ENCODE data around the gene SGK1. TPM values are rescaled to one million over a fixed set of nuclear protein-coding genes. Genes with fewer than 3 reads are reported as not detected.

Gene SGK1
- total and polyA plus RNA-seq, 2 experiments from 2014 or later: 145 to 161 TPM

- TF ChIP-seq EZH2phosphoT487 (IDR thresholded peaks at IDR 0.05; ENCODE audit: low read depth, severe bottlenecking, unreplicated experiment) (no peak), EZH2 (IDR thresholded peaks at IDR 0.05; ENCODE audit: borderline replicate concordance) (no peak), CTCF (IDR thresholded peaks at IDR 0.05; ENCODE audit: poor library complexity) (no peak)
- no peak for DNase-seq (ENCODE audit: low spot score)
- no peak overlapping the region for H3K4me2 ChIP-seq
- no peaks in the 10 kb centered on the region for H3K9me2 ChIP-seq (replicated peaks; ENCODE audit: insufficient read depth)
- H2AFZ ChIP-seq: no peak overlapping the region
- no peak overlapping the region for H3K4me3 ChIP-seq
- H3K36me3 ChIP-seq (replicated peaks; ENCODE audit: insufficient read depth, low read depth): no peaks in the 10 kb centered on the region
- WGBS (ENCODE audit: low lambda C conversion rate, missing lambda C conversion rate): 58% methylated on average over 4 of the region's 4 CpGs
- no peaks in the 10 kb centered on the region for H3K27me3 ChIP-seq
- no peaks in the 10 kb centered on the region for H3K9me3 ChIP-seq (ENCODE audit: low read depth)
- H4K20me1 ChIP-seq (ENCODE audit: insufficient read depth, poor library complexity, severe bottlenecking): no peaks in the 10 kb centered on the region
- H3K4me1 ChIP-seq (ENCODE audit: insufficient read depth): no peaks in the 10 kb centered on the region
- no peak overlapping the region for H3K27ac ChIP-seq
- H3K79me2 ChIP-seq: no peaks in the 10 kb centered on the region
Measured at GRCh38 chr6:134352786-134353480, 35.0 kb upstream of the SGK1 start.

GRCh38 chr6:134351615-134352474 is 33.9 kb upstream of the SGK1 start:
- Histone ChIP-seq H3K79me2 (no peaks in the 10 kb centered on the region), H3K27ac (no peak overlapping the region), H3K36me3 (replicated peaks; ENCODE audit: insufficient read depth, low read depth) (no peaks in the 10 kb centered on the region), H3K4me1 (ENCODE audit: insufficient read depth) (no peaks in the 10 kb centered on the region), H3K4me3 (no peak overlapping the region), H2AFZ (no peak overlapping the region), H4K20me1 (ENCODE audit: insufficient read depth, poor library complexity, severe bottlenecking) (no peaks in the 10 kb centered on the region), H3K9me2 (replicated peaks; ENCODE audit: insufficient read depth) (no peaks in the 10 kb centered on the region), H3K9me3 (ENCODE audit: low read depth) (no peaks in the 10 kb centered on the region), H3K4me2 (no peak overlapping the region), H3K27me3 (no peaks in the 10 kb centered on the region)
- no peak for DNase-seq (ENCODE audit: low spot score)
- whole genome bisulfite sequencing (ENCODE audit: low lambda C conversion rate, missing lambda C conversion rate): 75% methylated on average over 7 of the region's 7 CpGs
- no peak for TF ChIP-seq CTCF (IDR thresholded peaks at IDR 0.05; ENCODE audit: poor library complexity)
- no peak for TF ChIP-seq EZH2 (IDR thresholded peaks at IDR 0.05; ENCODE audit: borderline replicate concordance)
- TF ChIP-seq EZH2phosphoT487 (IDR thresholded peaks at IDR 0.05; ENCODE audit: low read depth, severe bottlenecking, unreplicated experiment): no peak

- no peak overlapping the region for H3K4me2 ChIP-seq
- H3K4me1 ChIP-seq (ENCODE audit: insufficient read depth): no peaks in the 10 kb centered on the region
- no peaks in the 10 kb centered on the region for H3K79me2 ChIP-seq
- H3K9me3 ChIP-seq (ENCODE audit: low read depth): no peaks in the 10 kb centered on the region
- no peaks in the 10 kb centered on the region for H3K36me3 ChIP-seq (replicated peaks; ENCODE audit: insufficient read depth, low read depth)
- H2AFZ ChIP-seq: no peak overlapping the region
- H3K27me3 ChIP-seq: no peaks in the 10 kb centered on the region
- TF ChIP-seq EZH2phosphoT487 (IDR thresholded peaks at IDR 0.05; ENCODE audit: low read depth, severe bottlenecking, unreplicated experiment) (no peak), EZH2 (IDR thresholded peaks at IDR 0.05; ENCODE audit: borderline replicate concordance) (no peak), CTCF (IDR thresholded peaks at IDR 0.05; ENCODE audit: poor library complexity) (no peak)
- no peak overlapping the region for H3K27ac ChIP-seq
- no peak overlapping the region for H3K4me3 ChIP-seq
- H3K9me2 ChIP-seq (replicated peaks; ENCODE audit: insufficient read depth): no peaks in the 10 kb centered on the region
- no peak for DNase-seq (ENCODE audit: low spot score)
- H4K20me1 ChIP-seq (ENCODE audit: insufficient read depth, poor library complexity, severe bottlenecking): no peaks in the 10 kb centered on the region
- WGBS (ENCODE audit: low lambda C conversion rate, missing lambda C conversion rate): 92% methylated on average over 22 of the region's 22 CpGs
Measured at GRCh38 chr6:134347885-134348805, 30.2 kb upstream of the SGK1 start.

Data from hepatocyte (in vitro differentiated cells).